ENCODE measurements around the gene FGD6.

GRCh38 chr12:95237315-95237714, 20.0 kb upstream of the FGD6 start:
- TF ChIP-seq CTCF (IDR thresholded peaks at IDR 0.05) (no peak), POLR2A (IDR thresholded peaks at IDR 0.05) (no peak)

All from testis (tissue), 2 donors.